GM12874 (cell line): ENCODE data around the gene AXL.

Source experiments
- TF ChIP-seq, protein P1 (sequence below): IDR thresholded peaks from 2 replicates; pipeline ENCODE4 v1.5.1; 2011; ENCODE audit warnings: low read depth, mild to moderate bottlenecking, control low read depth, low read length, moderate library complexity; ENCODE audit not compliant: insufficient read depth

Gene AXL

DNA sequence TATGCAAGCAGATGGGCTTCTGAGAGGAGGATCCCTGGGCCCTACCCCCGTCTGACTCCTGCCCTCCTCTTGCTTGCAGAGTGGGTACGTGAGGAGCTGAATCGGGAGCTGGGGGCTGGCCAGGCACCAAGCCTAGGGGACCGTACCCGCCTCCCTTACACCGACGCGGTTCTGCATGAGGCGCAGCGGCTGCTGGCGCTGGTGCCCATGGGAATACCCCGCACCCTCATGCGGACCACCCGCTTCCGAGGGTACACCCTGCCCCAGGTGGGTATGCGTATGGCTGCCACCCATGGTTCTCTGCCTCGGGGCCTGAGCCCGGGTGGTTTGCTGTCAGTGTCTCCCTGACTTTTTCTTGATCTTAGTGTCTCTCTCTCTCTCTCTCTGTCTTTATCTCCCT lies 15.7 kb upstream of the AXL start:
- TF ChIP-seq, protein P1, sequence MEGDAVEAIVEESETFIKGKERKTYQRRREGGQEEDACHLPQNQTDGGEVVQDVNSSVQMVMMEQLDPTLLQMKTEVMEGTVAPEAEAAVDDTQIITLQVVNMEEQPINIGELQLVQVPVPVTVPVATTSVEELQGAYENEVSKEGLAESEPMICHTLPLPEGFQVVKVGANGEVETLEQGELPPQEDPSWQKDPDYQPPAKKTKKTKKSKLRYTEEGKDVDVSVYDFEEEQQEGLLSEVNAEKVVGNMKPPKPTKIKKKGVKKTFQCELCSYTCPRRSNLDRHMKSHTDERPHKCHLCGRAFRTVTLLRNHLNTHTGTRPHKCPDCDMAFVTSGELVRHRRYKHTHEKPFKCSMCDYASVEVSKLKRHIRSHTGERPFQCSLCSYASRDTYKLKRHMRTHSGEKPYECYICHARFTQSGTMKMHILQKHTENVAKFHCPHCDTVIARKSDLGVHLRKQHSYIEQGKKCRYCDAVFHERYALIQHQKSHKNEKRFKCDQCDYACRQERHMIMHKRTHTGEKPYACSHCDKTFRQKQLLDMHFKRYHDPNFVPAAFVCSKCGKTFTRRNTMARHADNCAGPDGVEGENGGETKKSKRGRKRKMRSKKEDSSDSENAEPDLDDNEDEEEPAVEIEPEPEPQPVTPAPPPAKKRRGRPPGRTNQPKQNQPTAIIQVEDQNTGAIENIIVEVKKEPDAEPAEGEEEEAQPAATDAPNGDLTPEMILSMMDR = no peak

- TF ChIP-seq, protein P1 = peak; percentile 82
Observed at GRCh38 chr19:41204338-41204737, 14.7 kb upstream of the AXL start.

DNA sequence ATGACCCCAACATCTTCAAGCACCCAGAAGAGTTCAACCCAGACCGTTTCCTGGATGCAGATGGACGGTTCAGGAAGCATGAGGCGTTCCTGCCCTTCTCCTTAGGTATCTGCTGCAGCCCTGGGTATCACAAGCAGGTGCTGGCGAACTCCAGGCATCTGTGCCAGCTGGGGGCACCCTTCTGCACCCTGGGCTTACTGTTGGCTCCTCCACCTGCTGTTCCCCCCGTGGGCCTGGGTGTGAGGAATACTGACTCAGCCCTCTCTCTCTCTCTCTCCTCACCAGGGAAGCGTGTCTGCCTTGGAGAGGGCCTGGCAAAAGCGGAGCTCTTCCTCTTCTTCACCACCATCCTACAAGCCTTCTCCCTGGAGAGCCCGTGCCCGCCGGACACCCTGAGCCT lies 13.0 kb upstream of the AXL start:
- TF ChIP-seq, protein P1 = no peak

- TF ChIP-seq, protein P1 = no peak
Observed at GRCh38 chr19:41206456-41206855, 12.6 kb upstream of the AXL start.

- TF ChIP-seq, protein P1 = no peak
Observed at GRCh38 chr19:41206926-41207750, 11.9 kb upstream of the AXL start.

DNA sequence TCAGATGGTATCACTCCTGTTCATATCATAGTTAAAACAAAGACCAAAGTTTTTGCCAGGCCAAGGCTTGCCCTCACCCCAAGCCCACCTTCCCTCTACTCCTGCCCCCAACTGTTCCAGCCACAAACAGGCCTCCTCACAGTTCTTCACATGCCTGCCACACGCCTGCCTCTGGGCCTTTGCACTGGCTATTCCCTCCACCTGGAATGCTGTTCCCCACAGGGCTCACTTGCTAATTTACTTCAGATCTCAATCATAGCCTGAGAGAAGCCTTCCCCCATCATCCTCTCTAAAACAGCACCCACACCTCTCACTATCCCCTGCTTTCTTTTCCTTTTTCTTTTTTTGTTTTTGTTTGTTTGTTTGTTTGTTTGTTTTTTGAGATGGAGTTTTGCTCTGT lies 4.9 kb upstream of the AXL start:
- TF ChIP-seq, protein P1 = no peak

DNA sequence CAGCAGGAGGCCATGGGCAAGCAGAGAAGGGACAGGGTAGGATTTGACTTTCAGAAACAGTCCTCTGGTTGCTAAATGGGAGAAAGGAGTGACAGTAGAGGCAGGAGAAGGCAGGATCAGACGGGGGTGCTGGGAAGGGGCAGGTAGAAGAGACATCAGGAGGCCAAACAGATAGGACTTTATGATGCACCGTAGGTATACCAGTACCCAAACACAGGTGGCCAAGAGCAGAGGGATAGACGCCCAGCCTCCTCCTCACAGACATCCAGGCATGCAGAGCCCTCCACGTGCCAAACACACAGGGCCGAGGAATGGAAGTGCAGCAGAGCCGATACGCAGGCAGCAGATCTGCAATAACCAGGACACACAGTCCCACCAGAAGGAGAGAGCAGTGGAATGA lies 1.3 kb upstream of the AXL start:
- TF ChIP-seq, protein P1 = no peak
